GM12872 (cell line): ENCODE results near the gene LRP8.

Experiments
- TF ChIP-seq, protein P1 (sequence below): IDR thresholded peaks from 3 replicates; pipeline ENCODE4 v1.5.1; 2011; ENCODE audit warnings: low read depth, mild to moderate bottlenecking, low read length, moderate library complexity; ENCODE audit not compliant: insufficient read depth

Gene LRP8

DNA sequence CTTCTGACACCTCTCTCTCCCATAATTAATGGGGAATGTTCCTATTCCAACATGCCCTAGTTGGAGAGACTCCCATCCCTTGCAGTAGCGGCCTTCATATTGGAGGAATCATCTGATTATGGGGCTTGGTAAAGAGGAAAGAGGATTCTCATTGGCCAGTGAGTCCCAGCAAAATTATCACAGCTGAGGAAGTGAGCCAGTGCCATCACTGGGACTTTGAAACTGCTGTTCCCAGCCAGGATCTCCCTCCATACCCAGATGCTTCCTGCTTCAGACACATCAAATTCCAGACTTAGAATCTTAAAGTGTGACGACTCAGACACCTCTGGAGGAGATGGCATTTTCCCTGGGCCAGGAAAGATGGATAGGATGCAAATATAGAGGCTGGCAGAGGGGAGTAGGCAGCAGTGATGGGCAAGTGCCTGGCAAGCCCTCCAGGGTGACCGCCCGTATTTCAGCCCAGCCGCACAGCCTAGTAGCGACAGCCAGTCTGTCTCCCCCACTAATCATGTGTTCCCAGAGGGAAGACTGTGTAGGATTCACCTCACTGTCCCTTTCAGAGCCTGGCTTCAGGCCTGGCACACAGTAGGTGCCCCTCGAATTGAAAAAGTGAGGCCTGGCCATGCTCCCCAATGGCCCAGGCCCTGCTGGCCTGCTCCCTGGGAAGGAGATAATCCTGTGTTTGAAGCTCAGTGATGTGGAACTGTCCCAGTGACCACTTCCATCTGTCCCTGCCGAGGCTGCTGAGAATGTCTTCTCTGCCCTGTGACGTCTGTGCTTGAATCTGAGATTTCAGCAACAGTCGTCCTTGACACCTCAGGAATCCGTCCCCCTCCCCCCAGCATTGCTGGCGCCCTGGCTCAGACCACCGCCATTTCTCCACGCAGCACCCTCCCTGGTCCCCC lies 48.3 kb downstream of the LRP8 start:
- TF ChIP-seq, protein P1, sequence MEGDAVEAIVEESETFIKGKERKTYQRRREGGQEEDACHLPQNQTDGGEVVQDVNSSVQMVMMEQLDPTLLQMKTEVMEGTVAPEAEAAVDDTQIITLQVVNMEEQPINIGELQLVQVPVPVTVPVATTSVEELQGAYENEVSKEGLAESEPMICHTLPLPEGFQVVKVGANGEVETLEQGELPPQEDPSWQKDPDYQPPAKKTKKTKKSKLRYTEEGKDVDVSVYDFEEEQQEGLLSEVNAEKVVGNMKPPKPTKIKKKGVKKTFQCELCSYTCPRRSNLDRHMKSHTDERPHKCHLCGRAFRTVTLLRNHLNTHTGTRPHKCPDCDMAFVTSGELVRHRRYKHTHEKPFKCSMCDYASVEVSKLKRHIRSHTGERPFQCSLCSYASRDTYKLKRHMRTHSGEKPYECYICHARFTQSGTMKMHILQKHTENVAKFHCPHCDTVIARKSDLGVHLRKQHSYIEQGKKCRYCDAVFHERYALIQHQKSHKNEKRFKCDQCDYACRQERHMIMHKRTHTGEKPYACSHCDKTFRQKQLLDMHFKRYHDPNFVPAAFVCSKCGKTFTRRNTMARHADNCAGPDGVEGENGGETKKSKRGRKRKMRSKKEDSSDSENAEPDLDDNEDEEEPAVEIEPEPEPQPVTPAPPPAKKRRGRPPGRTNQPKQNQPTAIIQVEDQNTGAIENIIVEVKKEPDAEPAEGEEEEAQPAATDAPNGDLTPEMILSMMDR, result no peak

DNA sequence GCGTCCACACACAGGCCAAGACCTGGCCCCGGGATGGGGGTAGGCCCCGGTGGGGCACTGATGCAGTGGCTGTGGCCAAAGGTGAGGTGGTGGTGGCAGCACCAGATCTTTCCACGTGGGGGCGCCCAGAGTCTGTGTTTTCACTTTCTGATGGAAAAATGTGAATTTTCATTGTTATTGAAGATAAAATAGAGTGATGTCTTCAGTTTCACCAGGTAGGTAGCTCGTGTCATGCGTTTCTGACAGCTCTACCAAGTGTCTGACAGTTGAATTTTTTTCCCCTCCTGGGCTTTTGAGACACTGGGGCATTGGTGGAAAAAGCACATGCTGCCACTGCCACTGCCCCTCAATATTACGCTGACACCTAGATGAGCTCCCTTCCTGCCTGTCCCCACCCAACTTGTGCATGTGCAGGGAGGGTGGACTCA lies 49.6 kb downstream of the LRP8 start:
- TF ChIP-seq, protein P1, result peak; percentile 83

DNA sequence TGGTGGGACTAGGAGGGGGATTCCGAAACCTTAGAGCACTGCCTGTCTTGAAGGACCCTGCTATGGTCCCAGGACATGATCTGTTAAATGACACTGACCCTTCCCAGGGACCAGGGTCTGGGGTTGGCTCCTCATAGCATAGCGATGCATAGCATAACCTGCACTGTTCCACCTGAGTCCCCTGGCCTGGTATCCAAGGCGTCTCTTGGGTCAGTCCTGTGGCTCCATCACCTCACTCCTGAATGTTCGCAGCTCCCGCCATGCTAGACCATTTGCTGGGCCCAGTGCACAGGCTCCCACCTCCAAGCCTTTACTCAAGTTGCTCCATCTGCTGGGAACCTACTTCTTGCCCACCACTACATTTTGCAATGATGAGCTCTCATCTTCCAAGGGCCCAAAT lies 50.5 kb downstream of the LRP8 start:
- TF ChIP-seq, protein P1, result no peak

DNA sequence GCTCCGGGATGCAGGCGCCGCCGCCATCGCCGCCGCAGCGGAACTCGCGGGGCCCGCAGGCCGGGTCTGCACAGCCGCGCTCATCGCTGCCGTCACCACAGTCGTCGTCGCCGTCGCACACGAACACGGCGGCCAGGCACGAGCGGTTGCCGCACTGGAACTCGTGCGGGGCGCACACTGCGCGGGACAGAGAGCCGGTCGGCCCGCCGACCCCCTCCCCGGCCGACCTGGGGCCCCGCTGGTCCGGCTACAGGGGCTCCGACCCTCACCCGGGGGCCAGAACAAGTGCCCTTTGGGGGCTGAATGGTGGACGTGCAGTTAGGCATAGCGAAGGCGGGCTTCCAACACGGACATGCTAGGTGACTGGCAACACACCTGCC lies 51.0 kb downstream of the LRP8 start:
- TF ChIP-seq, protein P1, result no peak

DNA sequence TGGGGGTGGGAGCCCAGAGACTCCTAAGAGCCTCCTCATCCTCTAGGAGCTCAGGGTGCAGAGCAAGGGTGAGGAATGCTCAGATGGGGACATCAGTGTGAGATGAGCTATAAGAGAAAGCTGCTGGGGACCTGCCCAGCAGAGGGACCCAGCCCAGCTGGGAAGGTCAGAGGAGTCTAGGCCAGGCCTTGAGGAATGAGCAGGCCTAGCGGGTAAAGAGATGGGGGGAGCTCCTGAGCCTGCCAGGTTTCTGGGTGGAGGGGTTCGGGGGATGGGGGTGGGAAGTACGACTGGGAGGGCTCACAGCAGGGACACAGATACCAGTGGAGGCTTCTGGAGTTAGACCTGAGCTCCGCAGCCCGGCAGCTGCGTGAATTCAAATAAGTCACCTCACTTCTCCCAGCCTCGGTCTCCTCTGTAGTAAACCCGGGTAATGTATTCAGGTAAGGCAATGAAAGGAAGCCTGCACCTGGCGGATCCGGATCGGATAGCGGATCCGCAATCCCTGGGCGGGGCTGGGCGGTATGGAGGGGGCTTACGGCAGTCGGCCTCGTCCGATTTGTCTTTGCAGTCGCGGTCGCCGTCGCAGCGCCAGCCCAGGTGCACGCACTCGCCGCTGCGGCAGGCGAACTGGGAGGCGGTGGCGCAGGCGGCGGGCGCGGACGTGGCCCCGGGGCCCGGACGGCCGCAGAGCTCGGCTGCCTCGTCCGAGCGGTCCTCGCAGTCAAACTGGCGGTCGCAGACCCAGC lies 51.5 kb downstream of the LRP8 start:
- TF ChIP-seq, protein P1, result no peak

DNA sequence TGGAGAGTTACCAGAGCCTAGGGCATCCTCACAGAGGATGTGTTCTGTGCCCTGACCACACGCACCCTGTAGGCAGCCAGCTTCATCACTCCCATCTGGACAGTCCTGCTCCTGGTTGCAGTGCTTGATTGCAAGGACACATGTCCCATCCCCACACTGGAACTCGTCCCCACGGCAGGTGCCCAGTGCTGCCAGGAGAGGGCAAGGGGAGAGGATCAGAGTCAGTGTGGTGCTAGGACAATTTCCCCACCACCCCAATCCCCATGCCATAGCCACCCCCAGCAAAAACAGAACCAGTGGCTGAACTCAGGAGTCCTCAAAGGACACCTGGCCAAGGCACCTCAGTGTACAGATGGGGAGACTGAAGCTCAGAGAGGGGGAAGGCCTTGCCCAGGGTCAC lies 52.3 kb downstream of the LRP8 start:
- TF ChIP-seq, protein P1, result no peak

DNA sequence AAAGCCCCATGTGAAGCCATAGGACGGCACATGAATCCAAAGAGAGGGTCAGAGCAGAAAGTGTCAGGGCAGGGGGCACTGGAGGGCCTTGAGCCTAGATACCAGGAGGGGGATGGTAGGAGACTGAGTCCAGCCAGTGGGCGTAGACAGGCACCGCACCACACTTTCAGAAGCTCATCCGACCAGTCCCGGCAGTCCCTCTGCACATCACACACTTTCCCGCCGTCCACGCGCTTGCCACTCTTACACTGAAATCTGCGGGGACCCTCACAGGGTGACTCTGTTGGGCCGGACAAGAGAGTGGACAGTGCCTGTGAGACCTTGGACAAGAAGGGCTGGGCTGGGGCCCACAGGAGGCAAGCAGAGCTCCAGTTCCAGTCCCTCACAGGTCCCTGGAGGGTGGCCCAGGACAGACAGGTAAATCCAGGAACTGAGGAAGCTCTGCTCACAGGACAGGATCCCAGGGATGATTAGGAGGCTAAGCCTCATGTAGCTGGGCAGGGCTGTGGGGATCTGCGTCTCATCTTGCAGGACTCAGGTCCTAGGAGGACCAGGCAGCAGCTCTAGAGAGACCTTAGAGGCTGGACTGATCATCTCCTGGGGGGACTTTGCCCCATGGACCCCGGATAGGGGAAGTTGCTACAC lies 53.2 kb downstream of the LRP8 start:
- TF ChIP-seq, protein P1, result no peak
